Measurements from ENCODE around the gene GDI2.
"Not testable (repeated sequence)": the region's sequence is repeated elsewhere in the genome, so short reads cannot be mapped to it uniquely, and the experiment has no call there.

GDI2 gene

DNA sequence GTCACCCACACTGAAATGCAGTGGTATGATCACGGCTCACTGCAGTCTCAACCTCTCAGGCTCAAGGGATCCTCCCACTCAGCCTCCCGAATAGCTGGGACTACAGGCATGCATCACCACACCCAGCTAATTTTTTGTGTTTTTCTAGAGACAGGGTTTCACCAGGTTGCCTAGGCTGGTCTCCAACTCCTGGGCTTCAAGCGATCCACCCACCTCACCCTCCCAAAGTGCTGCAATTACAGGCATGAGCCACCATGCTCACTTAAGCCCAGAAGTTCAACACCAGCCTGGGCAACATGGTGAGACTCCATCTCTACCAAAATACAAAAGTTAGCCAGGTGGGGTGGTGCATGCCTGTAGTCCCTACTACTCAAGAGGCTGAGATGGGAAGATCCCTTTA, 33.5 kb downstream of the GDI2 start:
- peak; percentile 34 for DNase-seq

DNA sequence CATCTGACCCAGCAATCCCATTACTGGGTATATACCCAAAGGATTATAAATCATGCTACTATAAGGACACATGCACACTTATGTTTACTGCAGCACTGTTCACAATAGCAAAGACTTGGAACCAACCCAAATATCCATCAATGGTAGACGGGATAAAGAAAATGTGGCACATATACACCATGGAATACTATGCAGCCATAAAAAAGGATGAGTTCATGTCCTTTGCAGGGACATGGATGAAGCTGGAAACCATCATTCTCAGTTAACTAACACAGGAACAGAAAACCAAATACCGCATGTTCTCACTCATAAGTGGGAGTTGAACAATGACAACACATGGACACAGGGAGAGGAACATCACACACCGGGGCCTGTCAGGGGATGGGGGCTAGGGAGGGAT, 35.5 kb downstream of the GDI2 start:
- not testable (repeated sequence) for DNase-seq

DNA sequence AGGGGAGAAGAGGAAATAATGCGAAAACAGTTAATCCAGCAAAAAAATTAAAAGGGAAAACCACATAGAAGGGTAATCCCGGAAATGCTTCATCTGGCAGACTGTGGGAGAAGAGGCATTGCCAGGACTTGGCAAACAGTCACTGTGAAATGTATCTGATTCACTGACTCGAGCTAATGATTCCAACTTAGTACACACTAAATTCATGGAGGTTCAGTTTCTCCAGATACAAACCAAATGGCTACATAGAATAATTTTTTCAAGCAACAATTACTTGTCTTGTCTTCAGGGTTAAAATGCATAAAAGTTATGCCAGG, 36.4 kb downstream of the GDI2 start:
- DNase-seq: peak; percentile 12

DNA sequence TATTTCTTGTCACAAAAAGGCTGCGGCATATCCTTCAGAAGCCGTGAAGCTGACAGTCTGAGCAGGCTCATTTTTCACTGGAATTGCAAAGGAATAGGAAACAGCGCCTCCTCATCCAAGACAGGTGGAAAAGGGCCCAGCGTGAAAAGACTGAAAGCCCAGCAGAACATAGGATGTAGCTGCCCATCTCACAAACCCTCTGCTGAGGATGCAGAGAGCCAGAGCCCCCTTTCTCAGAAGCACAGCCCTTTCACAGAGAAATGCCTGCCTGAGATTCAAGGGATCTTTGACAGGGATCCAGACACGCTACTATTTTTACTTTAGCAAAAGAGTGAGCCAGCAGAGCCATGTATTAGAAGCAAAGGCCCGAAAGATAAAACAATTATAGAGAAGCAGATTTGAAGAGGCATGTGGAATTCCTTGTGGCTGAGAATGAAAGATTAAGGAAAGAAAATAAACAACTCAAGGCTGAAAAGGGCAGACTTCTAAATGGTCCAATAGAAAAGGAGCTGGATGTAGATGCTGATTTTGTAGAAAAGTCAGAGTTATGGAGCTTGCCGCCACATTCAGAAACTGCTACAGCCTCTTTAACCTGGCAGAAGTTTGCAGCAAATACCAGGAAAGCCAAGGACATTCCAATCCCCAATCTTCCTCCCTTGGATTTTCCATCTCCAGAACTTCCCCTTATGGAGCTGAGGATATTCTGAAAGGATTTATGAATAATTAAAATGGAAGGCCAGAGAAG, 36.9 kb downstream of the GDI2 start:
- no peak for DNase-seq

DNA sequence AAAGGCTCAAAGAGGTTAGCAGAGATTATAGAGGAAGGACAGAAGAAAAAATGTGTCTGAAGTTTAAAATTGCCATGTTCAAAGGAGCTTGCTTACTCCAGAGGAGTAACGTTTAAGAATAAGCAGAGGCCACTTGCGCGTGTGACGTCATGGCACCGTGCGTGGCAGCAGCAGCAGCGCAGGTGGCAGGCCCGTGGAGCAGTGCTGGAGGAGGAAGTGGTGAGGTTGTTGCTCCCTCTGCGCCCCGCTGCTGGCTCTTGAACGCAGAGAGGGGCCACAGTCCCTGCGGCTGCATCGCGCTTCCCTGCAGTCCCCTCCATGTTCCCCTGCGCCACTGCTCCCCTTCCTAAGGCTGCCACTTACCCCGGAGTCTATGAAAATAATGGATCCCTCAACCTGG, 37.5 kb downstream of the GDI2 start:
- no peak for DNase-seq

DNA sequence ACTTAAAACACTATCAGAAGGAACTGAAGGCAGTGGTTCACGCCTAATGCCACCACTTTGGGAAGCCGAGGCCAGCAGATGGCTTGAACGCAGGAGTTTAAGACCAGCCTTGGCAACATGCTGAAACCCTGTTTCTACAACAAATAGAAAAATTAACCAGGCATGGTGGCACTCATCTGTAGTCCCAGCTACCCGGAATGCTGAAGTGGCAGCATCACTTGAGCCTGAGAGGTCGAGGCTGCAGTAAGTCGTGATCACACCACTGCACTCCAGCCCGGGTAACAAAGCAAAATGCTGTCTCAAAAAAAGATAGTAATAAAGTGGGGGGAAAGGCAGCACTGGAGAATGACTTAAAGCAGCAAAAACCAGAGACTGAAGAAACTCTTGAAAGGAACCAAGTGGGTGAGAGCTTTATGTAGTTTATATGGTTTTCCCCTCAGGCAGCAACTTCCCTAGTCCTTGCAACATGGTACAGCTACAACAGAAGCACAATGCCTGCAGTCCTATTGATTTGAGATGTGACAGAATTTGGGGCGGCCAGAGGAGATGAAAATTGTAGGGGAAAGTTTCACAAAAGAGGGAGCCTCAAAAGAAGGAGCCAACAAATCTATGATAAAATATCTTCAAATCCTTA, 38.1 kb downstream of the GDI2 start:
- no peak for DNase-seq

DNA sequence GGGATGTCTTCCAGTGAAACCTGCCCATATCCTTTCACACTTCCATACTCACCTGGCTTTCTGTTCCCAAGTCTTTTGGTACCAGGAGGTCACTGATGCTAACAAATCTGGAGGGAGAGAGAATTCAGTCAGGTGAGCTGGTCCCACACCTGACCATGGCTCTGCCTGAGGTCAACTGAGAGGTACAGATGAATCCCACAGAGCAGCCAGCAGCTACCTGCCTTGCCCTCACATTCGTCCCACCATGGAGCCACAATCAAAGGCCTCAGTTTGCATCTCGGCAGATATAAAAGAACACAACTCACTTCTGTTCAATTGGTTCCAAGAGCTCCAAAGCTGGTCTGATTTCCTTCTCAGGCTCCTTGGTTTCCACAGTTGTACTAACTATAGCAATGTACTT, 47.0 kb downstream of the GDI2 start:
- no peak for DNase-seq

DNA sequence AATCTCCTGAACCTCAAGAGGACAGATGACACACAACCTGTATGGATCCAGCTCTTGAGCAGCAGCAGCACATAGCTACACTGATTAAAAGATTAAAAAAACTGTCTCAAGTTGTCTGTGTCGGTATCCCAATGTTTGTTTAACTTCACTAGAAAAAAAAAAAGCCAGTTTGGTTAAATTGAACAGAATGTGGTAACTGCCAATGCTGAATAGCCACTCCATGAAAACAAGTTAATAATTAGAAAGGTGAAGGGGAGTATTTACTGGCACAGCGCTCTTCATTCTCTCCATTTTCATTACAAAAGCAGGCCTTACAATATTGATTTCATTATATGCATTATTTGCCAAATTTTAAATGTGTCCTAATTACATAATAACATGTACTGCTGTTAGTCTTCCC, 47.6 kb downstream of the GDI2 start:
- DNase-seq: no peak

DNA sequence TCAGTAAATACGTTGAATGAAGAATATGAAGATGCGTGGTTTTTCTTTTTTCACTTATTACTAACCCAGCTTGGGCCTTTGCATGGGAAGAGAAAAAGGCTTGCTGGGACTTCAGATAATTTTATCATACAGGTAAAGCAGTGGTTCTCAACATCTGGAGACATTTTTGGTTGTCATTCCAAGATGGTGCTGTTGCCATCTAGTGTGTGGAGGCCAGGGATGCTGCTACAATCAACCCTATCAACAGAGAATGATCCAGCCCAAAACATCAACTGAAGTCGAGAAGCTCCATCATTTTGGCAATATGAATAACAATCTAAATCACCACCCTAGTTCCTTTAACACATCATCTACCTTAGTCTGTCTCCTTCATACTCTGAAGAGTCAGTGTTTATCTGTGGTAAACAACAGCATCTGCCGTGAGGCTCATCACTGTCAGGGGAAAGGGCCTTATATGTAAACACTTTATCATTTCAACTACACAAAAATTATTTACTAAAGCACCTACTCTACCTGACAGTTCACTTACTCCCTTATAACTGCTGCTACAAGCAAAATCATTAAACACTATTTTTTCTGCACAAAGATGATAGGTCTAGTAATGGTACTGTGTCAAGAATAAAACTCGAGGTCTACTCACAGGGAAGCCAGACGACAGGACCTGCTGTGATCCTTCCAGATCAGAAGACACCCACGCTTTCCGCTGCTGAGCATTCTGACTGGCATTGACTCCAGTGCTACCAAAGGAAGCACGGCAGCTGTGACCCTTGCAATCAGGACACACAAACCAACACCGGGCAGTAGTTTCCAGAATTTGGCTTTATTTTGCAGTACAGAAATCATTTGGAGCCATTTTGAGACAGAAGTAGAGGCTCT, 48.6 kb downstream of the GDI2 start:
- no peak for DNase-seq

DNA sequence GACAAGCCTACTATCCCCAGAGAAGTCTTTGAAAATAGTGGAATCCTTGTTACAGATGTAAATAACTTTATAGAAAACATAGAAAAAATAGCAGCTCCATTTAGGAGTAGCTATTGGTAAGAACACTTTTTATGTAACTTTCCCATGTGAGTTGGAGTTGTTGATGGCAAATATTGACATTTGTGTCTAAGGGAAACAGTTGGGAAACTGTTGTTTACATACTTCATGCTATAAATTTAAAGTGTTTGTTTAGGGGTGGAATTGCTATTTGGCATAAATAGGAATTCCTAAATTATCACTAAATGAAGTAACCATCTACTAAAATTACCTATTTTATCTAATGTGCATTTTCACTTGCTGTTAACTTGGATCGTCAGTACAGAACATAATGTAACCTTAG, 50.7 kb downstream of the GDI2 start:
- no peak for DNase-seq

DNA sequence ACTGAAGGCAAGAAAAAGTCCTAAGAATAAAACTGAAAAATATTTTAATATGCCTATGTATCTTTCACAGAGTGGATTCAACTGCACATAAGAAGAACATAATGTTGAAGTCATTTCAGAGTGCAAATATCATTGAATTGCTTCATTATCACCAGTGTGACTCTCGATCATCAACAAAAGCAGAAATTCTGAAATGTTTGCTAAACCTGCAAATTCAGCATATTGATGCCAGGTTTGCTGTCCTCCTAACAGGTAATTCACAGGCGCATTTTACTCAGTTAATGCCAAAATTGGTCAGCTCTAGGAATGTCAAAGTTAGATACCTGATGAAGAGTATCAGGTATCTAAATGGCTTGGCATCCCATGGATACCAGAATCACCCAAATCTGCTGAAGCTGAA, 52.0 kb downstream of the GDI2 start:
- no peak for DNase-seq

DNA sequence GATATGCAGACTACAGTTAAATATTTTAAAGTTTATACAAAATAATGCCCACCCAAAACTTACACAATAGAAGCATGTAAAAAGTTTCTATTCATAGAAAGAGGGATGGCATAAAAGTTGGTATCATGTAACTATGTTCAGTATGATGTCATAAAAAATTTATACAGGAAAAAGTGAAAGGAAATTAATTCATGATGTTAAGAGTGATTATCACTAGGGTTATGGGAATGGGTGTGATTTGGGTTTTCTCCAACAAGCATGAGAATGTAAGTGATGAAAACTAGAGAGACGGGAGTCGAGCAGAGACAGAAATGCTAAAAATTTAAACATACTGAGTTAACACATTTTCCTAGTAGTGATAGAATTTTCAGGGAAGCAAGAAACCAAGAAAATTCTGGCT, 52.7 kb downstream of the GDI2 start:
- DNase-seq: no peak

DNA sequence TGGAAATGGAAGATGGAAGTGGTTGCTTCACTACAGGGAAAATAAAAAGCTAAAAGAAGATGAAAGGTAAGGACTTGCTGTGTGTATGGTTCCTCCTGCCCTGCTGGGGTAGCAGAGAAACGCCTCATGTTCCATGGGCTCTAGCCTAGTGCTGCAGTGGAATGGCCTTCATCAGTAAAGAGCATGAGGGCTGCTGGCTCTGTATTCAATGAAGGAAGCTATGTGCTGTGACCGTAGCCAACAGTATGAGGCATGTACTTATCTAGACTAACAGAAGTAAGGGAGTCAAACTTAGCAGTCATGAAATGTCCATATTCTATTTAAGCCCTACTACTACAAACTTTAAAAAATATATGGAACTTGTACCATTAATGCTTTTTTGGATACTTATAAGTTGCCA, 54.3 kb downstream of the GDI2 start:
- no peak for DNase-seq

DNA sequence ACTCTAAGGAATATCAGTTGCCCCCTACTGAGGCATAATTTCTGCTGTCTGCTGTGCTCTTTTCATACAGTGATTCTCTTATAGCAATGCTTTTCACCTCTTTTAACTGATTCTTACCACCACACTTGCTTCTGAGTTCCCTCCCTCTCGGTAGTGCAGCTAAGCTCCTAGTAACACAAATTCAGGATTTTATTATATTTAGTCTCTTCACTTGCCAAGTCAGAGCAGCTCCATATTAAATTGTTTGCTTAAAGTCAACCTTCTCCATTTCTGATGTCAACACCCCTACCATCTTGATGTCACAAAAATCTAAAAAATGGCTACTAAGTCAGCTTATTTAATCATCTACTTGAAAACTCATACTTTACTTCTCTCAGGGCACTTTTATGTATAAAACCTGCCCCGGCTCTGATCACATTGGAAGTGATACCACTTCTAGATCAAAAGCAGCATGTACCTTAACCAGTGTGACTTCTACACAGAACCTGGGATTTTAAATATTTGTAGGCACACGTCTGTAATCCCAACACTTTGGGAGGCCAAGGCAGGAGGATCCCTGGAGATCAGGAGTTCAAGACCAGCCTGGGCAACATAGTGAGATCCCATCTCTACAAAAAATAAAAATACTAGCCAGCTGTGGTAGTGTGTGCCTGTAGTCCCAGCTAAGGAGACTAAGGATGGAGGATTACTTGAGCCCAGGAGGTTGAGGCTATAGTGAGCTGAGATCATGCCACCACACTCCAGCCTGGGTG, 55.3 kb downstream of the GDI2 start:
- no peak for DNase-seq

DNA sequence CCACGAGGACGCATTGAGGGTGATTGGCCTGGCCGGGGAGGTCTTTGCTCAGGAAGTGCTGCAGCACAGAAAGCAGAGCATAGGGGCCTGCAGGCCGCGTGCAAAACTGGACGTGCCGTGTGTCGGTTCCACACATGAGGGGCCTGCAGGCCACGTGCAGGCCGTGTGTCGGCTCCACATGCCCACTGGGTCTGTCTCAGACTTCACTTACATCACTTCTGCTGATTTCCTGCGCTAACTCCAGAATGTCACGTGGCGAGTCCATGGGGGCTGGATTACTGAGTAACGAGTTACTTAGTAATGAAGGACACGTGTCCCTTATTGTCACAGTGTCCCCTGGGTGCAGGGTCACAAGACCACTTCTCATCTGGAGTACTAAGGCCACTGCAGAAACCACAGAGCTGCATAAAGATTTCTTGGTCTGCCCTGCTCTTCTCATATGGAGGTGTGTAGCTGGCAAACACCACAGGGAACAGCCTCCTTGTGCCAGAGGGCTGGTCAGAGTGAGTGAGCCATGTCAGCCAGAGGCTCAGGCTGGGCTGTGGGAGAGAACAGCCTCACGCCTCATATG, 60.8 kb downstream of the GDI2 start:
- no peak for DNase-seq

DNA sequence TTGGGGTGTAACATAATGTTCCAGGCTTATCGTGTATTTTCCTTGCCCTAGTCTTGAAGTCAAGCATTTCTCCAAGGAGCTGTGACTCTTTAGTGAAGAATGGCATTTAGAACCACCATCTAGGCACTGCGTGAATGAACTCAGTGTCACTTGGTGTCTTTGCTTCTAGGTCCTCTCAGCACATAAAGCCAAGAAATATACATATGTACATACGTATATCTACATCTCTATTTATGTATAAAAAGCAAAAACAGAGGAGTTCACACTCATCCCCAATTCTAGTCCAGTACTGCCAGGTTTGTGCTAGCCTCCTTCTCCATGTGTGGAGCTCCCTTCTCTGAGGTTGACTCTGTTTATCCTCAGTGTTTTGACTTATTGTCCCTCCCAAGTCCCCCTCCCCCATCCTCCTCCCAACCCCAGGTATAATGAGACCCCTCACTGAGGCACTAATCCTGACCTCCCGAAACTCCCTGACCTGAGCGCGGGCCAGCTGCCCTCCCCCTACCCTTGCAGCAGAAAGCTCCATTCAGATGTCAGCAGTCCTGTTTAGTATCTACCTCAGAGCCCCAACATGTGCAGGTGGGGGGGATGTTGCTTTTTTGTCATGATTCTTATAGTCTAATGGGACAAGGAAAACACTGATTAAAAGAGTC, 61.5 kb downstream of the GDI2 start:
- DNase-seq: no peak

DNA sequence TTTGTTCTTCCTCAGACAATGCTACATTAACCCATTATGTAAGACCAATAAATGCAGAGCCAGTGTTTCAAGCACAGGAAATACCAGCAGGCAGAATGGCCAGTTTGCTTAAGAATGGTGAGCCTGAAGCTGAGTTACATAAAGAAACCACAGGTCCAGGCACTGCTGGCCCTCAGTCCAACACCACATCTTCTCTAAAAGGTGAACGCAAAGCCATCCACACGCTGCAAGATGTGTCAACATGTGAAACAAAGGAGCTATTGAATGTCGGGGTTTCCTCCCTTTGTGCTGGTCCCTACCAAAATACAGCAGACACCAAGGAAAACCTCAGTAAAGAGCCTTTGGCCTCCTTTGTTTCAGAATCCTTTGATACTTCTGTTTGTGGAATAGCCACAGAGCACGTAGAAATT, 64.8 kb downstream of the GDI2 start:
- DNase-seq: no peak

DNA sequence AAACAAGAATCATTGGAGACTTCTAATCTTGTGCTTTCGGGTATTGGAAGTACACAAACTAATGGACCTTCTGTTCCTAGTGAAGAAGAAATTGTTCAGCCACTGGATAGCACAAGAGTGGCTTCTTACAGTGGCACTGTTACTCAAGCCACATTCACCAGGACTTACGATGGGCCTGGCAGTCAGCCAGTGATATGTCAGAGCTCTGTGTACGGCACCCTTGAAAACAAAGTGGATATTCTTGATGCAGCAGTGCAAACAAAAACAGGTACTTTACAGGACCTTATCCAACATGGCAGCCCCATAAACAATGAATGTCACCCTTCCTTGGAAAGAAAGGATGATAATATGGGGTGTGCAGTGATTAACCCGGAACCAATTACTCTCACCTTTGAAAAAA, 67.0 kb downstream of the GDI2 start:
- no peak for DNase-seq

DNA sequence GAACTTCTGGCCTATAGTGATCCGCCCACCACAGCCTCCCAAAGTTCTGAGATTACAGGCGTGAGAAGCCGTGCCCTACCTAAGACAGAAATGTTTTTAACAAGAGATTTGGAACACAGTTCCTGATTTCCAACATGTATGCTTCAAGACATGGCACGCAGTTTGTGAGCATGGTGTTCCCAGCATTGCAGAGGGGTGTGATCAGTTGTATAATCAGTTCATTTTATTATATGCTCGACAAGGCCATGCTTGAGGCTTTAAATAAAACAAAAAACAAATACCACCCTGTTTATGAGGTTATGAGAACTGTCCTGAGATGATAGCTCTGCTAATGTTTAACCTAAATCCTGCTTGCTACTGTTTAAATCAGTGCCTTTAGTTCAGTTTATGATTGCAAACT, 68.4 kb downstream of the GDI2 start:
- DNase-seq: no peak

DNA sequence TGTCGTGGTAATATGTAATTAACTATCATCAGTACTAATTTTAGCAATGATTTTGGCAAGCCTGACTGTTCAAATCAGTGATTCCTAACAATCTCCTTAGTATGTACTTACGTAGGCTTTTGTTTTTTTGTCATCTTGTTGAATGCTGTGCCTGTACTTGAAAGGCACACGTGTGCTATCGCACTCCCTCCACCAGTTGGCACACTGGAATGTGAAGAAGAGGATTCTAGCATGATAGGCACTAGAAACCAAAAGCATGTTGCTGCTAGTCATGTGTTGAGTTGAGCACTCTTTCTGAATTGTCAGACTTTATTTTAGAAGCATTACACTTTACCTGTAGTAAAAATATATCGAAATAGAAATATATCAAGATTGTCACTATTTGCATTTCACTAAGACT, 69.5 kb downstream of the GDI2 start:
- DNase-seq: no peak

DNA sequence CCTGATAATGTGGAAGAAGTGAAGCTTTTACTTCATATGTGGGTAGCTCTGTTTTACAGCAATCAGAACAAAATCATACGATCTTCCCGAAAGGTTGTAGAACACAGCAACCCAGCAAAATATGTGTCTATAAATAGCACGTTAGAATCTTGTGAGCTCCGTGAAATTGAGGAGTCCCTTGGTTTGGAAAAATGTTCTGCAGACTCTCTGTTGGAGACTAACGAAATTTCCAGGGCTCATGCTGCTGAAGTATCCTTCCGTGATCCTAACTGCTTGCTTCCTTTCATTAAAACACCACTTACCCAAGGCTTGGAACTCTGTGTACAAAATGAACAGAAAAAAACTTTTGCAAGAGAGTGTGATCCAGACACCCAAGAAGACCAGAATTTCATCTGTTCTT, 71.1 kb downstream of the GDI2 start:
- DNase-seq: no peak

DNA sequence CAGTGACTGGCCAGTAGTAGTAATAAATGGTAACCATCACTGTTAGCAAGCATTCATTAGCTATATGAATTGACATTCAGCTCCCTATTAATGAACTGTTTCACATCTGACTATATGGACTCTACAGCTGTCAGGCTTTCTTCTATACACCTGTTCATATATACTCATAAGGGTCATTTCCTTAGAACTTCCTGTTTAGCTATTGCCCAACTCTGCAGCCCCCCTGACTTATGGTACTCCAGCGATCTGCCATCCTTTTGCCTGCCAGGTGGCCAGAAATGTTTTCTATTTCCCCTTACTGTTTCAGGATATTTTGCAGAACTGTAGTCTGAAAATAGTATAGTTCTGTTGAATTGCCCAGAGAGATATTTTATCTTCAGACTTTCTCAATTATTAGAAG, 72.0 kb downstream of the GDI2 start:
- DNase-seq: no peak

DNA sequence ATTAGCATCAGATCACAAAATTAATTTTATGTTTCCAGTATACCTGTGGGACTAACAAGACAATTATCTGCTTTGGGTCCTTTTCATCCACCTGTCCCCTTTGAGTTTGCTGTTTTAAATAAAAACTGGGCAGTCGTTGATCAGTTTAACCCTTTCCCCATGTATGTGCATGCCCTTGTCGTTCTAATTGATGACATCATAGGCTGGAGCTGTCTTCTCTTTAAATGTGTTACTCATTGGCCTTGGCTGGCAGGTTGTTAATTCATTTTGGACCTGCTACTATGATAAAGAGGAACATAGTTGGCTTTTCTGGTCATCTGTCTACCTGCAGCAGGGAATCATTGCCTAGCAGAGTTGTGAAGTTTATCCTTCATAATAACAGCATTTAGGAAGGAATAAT, 74.8 kb downstream of the GDI2 start:
- DNase-seq: no peak
